ENCODE results near the gene ANKK1.

ANKK1 gene

DNA sequence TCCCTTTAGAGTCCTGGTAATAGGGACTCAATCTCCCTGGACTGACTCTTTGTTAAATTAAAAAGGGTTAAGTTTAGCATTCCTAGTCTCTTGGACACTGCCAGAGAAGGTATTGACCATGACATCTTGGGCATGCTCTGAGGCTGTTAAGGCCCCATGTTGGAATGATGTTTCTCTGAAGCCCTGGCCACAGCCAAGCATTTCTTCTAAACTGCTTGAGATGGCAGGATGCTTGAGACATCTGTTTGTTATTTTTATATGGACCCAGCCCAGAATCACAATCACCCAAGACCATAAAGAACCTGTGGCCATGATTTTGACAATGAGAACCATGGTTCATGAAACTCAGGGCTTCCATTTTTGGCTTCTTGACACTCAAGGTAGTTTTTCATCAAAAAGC lies 5.5 kb upstream of the ANKK1 start:
- no peak for FAIRE-seq

DNA sequence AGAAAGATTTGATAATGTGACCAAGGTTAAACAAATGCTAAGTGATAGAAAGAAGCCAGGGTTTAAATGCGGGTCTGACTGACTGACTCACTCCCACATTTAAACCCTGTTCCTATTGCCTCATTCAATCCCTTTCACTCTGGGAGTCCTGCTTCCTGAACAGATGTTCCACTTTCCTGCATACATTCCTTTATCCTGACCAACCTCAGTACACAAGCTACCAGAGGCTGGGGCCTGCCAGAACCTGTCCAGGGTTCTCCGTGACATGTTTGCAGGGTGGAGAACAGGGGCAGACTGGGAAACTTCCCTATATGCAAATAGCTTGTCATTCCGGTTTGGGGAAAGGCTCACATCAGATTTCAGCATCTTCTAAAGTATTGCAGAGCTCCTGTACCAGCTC lies 3.0 kb upstream of the ANKK1 start:
- FAIRE-seq = no peak

DNA sequence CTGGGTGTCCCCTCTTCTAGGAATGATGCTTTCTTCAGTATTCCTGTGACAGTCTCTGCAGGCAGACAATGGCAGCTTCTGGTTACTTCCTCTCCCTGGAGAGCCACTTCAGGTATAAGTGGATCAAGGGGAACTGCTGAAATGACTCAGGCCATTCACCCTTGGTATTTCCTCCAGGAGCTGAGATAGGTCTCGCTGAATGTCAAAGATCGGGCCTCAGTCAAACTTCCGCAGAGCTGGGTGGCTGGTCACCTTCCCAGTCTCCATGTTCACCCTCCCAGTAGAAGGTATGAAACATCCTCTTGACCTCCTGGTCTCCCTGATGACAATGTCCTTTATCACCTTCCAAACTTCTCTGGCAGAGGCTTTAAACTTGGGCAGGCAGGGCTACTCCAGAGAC lies 1.8 kb upstream of the ANKK1 start:
- no peak for FAIRE-seq

DNA sequence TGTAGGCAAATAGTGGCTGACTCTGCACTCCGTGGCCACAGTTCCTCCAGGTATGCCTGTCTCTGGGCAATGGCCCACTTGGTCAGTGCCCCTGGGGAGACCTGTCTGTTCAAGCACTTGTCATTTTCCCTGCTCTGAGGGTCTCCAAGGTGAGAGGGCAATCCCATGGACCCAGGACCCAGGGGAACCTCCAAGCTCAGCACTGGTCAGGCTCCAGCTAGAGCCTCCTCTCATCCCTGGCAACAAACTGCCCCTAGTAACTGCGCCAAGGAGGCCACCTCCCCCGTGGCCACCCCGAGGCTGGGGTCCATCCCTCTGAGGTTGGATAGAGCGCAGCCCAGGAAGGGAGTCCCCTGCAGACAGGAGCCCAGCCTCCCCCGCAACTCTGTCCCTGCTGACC lies 713 bp upstream of the ANKK1 start:
- FAIRE-seq = no peak

DNA sequence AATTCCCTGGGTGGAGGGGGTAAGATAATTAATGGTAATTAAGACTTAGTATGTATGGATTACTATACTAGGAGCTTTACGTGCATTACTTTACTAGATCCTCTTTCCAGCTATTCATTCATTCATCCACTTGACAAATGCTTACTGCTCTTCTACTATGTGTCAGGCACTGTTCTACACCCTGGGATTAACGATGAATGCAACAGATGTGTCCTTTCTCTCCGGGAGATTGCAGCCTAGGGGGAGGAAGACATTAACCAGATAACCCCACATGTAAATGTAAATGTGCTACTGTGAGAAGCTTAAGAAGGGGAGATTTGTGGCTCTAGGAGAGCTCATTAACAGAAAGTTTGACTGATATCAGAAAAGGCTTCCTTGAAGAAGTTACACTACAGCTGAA lies 1.7 kb downstream of the ANKK1 start:
- FAIRE-seq = no peak

DNA sequence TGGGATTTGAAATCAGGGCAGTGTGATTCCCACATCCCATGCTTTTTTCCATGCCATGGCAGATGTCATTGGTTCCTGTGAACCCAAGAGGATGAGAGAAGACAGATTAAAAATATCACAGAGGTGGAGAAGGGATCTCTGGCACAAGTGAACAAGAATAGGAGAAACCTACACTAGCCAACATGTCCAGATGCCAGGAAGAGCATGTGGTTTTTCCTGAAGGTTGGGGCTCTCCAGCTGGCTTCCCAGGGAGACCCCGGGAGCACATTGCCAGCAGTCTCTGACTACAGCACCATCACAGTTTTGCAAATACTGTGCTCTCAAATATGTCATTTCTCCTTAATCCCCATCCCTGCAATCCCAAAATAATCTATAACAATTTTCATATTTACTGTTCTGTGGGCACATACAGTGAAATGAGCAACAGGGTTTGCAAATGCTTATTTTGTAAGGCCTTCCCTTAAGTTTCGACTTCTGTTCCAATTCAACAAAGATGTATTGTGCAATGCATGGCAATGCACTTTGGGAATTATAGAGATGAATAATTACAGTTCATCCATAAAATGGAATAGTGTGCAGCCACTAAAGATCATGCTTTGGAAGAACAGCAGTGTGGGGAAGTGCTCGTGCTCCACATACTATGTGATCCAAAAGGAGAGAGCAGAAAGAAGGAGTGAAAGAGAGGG lies 4.8 kb downstream of the ANKK1 start:
- FAIRE-seq = no peak

DNA sequence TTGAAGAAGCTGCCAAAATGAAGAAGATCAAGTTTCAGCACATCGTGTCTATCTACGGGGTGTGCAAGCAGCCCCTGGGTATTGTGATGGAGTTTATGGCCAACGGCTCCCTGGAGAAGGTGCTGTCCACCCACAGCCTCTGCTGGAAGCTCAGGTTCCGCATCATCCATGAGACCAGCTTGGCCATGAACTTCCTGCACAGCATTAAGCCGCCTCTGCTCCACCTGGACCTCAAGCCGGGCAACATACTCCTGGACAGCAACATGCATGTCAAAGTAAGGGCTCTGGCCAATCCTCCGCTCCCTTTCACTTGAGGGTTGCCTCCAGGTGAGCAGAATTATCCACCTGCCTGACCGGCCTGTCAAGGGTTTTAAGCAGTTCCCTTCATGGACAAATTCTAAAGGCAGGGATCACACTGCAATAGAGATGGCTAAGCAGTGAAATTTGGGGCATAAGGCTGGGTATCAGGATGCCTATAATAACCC lies 6.0 kb downstream of the ANKK1 start:
- no peak for FAIRE-seq

DNA sequence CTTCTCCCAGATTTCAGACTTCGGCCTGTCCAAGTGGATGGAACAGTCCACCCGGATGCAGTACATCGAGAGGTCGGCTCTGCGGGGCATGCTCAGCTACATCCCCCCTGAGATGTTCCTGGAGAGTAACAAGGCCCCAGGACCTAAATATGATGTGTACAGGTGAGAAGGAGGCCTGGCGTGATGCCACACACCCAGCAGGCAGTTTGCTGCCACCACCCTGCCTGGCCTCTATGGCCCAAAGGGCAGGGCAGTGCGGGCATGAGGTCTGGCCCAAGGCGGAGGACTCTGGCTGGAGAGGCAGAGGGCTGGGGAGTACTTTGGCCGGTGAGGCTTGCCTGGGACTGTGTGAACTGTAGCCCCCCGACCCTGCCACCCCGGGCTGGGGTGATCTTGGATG lies 7.3 kb downstream of the ANKK1 start:
- no peak for FAIRE-seq

DNA sequence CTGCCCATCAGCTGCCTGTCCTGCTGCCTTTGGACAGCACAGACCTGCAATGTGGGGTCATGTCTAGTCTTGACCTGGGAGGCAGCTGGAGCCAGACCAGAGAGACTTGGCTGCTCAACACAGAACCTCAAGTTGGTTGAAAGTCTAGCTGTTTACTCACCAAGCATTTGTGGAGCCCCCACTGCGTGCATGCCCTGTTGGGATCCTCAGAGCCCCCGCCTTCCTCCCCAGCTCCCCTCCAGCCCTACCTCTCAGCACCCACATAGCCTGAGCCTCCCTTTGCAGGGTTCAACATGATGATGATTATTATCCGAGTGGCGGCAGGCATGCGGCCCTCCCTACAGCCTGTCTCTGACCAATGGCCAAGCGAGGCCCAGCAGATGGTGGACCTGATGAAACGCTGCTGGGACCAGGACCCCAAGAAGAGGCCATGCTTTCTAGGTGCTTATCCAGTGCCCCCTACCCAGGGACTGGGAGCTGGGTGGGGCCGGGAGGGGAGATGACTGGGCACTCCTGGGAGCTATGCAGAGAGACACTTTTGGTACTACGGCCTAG lies 8.3 kb downstream of the ANKK1 start:
- no peak for FAIRE-seq

DNA sequence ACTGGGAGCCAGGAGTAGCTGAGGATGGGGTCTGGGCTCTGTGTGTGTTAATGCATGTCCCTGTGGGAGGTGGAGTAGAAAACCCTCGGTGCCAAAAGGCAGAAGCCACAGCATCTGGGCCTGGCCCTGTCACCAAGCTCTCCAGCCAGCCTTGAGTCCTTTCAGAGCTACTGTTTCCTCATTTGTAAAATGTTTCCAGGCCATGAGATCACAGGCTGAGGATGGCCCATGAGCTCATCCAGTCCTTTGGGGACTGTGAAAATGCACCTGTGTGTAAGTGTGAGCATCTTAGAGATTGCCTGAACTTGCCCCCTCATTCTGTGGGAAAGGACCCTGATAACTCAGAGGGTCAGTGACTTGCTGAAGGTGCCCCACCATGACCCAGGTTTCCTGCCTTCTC lies 9.1 kb downstream of the ANKK1 start:
- no peak for FAIRE-seq

DNA sequence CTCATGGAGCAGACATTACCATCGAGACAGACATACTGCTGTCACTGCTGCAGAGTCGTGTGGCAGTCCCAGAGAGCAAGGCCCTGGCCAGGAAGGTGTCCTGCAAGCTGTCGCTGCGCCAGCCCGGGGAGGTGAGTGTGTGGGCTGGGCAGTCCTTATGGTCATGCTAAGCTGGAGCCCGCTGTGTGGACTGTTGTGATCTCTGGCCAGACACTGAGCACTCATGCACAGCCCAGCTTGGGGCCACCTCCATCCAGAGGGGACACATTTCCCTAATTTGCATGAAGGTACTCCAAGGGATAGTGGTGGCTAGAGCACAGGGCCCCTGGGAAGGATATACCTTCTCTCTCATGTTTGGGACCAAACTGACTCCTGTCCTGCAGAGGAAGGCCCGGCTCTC lies 9.6 kb downstream of the ANKK1 start:
- no peak for FAIRE-seq

DNA sequence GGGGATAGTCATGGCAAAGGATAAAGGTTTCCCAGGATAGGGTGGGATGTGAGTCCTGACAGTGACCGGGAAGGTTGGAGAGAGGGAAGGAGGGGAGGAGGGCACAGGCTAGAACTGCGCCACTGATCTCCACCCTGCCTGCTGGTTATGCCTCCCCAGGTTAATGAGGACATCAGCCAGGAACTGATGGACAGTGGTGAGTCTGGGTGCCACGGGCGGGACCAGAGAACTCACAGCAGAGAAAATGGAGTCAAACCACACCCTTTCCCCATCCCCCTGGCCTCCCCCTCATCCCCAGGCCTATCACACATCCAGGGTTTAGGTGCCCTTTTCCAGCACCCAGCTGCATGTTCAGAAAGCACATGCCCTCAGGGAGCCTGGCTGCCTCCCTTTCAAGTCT lies 10.2 kb downstream of the ANKK1 start:
- no peak for FAIRE-seq

DNA sequence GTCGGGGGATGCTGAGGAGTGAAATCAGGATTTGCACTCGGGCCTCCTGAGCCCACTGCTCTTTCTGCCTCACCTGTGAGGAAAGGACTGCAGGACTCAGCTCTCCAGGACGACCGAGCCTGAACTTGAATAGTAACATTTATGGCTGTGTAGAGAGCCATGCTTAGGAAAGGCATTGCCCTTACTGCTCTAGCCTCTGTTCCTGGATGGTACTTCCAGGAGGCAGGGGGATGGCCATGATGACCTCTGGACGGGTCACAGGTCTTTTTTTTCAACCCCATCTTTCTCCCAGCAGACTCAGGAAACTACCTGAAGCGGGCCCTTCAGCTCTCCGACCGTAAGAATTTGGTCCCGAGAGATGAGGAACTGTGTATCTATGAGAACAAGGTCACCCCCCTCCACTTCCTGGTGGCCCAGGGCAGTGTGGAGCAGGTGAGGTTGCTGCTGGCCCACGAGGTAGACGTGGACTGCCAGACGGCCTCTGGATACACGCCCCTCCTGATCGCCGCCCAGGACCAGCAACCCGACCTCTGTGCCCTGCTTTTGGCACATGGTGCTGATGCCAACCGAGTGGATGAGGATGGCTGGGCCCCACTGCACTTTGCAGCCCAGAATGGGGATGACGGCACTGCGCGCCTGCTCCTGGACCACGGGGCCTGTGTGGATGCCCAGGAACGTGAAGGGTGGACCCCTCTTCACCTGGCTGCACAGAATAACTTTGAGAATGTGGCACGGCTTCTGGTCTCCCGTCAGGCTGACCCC lies 11.3 kb downstream of the ANKK1 start:
- FAIRE-seq = no peak

DNA sequence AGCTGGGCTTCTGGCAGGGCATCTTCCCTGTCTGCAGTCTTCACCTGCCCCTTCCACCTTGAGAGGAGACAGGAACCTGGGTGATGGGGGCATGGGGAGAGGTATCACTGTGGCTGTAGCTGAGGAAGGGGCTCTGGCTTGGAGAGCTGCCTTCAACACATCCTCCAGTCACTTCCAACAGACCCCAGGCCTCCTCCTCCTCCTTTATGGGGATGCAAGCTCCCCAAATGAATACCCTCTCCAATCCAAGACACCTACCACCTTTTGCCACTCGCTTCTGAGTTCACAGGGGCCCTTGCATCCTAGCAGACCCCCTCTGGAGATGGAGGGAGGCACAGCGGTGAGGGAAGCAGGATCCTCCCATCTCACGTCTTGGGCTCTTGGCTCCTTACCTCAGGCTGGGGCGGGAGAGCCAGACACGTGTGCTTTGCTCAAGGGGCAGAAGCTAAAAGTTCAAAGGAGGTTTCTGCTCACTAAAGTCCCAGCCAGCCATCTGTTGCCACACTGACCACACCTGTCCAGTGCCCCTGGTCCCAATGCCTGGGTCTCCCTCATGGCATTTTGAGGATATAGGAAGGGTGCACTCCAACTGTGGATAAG lies 13.2 kb downstream of the ANKK1 start:
- no peak for FAIRE-seq

DNA sequence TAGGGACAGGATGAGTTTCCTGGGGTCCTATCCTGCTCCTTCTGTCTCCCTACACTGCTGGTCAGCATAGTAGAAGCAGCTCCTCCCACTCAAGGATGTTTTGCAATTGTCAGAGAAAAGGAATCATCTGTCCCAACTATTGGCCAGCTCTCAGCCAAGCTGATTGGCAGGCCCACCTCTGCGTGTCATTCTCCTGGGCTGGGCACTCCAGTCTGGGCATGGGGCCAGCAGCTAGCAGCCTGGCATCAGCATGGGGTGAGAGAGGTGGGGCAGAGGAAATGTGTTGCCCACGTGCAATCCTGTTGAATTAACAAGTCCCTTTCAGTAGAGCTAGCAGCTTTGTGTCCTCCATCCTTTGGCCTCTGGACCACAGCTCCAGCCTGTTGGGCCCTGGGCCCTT lies 14.1 kb downstream of the ANKK1 start:
- FAIRE-seq = no peak

DNA sequence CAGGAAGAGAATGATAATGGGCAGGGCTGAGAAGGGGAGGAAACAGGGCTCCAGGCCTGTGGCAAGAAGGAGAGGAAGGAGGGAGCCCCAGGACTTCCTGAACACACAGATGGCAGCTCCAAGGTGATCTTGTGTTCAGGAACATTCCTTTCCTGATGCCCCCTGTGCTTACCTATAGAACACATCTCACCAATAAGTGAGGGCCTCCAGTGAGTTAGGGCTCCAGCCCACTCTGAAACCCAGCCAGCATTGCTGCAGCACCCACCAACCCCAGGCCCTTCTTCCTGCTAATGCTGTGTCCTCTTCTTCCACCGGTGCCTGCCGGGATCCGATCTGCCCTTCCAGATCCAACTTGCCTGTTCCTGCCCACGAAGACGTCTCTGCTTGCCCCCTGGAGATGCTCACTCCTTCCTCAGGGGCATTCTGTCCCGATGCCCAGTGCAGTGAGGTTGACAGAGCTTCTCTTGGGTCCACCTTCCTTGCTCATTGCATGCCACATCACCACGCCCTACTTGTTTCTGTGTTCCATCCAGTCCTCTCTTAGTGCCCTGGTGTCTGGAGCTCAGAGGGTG lies 17.4 kb downstream of the ANKK1 start:
- FAIRE-seq = no peak

DNA sequence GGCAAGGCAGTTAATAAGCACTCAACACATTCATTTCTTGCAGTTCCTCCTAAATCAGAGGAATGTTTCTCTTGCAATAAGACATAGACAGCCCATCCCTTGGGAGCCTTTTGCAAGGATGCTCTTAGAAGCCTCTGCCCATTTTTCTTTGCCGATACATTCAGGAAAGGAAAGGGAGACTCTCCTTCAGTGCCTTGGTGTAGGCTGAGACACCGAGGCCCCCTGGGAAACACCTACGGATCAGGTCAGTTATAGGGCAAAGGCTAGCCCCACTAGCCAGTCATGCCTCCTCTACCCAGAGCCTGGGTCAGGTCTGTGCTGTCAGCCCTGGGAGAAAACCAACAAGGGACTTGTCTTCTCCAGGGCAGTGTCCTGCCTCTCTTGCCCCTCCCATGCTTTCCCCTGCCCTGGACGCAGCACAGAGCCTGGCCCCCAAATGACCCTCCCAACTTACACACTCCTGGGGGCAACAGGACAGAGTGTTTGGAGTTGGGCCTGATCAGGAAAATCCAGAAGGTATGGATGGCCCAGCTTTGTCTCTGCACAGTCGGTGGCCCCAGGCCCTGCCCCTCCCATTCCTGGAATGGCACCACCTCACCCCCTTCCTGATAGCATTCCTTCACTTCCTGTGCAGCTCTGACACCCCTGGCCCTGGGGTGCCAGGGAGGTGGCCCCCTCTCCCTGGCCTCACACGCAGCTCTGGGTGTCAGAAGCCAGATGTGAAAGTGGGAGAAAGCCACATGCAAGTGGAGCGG lies 18.3 kb downstream of the ANKK1 start:
- no peak for FAIRE-seq

DNA sequence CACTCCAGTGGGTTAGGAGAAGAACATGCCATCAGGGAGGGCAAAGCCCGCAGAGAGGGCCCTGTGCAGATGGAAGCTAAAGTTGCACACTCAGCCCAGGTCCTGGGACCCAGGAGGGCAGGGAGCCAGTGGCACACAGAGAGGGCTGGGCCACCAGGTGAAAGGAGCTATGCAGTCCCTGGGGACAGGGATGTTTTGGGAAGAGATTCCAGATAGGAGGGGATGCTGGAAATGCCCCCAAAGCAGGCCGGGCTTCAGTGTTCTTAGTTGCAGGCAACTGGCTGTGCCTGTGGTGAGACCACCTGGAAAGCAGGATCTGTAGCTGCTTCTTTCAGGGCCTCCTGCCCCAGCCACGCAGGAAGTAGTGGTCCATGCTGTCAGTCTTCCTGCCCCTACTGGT lies 19.6 kb downstream of the ANKK1 start:
- FAIRE-seq = no peak

DNA sequence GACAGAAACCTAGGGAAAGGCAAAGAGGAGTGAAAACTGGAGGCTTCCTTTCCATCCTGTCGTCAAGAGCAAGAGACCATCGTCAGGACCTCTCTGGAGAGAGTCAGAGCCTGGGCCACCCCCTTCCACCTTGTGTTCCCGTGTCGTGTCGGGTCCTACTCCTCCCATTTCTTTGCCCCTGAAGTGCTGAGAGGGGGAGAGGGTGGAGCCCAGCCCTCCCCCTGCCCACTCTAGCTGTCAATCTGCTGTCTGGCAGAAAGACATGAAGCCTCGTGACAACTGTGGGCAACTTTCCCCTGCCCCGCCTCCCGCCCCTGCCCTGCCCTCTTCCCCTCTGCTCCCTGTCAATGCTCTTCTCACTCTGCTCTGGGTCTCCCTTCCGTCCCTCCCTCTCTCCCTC lies 20.6 kb downstream of the ANKK1 start:
- FAIRE-seq = no peak

DNA sequence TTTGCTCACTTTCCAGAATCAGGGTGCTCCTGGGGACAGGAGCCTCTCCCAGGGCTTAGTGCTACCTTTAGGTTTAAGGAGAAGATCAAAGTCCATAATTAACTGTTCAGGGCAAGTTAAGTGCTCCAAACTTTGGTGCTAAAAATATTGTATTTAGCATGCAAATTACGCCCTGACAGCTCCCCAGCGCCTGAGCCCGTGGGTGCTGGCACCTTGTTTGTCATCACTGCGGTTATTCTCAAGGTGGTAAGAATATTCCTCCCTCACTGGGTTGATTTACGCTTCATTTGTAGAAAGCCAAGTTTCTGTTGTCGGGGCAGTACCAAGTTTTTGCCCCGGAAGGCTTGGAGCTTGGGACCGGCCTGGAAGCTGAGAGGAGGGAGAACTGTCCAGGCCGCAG lies 21.3 kb downstream of the ANKK1 start:
- FAIRE-seq = no peak

DNA sequence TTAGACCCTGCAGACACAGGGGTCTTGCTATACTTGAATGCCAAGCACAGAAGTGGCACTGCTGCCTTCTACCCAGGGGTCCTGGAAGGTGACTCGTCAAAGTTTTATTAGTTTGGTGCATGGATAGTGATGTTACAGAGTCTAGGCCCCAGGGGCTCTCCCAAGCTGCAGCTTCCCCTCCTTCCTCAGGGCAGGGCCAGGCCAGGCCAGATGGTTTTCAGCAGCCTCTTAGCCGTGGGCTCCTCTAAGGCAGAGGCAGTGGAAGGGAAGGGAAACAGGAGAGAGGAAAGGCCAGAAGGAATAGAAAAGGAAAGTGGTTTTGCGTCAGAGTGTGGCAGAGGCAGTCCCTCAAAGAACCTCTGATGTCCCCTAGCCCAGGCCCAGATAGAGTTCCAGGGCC lies 21.9 kb downstream of the ANKK1 start:
- FAIRE-seq = no peak

DNA sequence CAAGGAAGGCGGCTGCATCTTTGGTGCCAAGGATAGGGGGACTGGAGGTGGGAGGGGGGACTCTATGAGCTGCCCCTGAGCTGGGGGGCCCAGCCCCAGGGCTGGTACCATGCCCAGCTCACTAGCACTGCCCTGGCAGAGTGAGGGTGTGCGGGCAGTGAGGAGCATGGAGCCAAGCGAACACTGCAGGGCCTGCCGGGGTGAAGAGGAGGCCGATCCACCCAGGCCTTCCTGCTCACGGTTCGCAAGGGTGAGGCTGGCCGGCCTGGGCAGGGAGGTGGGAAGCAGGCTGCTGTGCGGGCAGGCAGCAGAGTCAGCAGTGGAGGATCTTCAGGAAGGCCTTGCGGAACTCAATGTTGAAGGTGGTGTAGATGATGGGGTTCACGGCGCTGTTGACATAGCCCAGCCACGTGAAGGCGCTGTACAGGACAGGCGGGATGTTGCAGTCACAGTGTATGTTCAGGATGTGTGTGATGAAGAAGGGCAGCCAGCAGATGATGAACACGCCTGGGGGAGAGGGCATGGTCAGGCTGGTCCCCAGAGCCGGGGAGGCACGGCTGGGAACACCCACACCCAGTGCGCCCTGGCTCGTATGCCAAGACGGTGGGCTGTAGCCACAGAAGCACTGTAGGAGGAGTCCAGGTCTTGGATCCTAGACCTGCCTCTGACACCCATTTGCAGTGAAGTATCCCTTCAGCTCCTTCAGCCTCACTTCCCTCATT lies 23.0 kb downstream of the ANKK1 start:
- FAIRE-seq = no peak

Measured in A204.1 (cell line).